Mucosa of stomach (tissue), 1 donor: Measurements from ENCODE around the gene OGFOD2.
"Not testable (repeated sequence)": the region's sequence is repeated elsewhere in the genome, so short reads cannot be mapped to it uniquely, and the experiment has no call there.

Experiments used
- H3K27me3 ChIP-seq: one replicate; pipeline ENCODE4 v1.7.0; 2013; ENCODE audit warnings: mild to moderate bottlenecking, low read length; ENCODE audit not compliant: control insufficient read depth, insufficient read depth
- H3K36me3 ChIP-seq: one replicate; pipeline ENCODE4 v1.7.0; 2013; ENCODE audit warnings: low read length; ENCODE audit not compliant: control insufficient read depth, insufficient read depth
- H3K4me1 ChIP-seq: one replicate; pipeline ENCODE4 v1.7.0; 2013; ENCODE audit warnings: mild to moderate bottlenecking, low read length; ENCODE audit not compliant: control insufficient read depth, insufficient read depth
- H3K4me3 ChIP-seq: one replicate; pipeline ENCODE4 v1.7.0; 2013; ENCODE audit warnings: low read length
- H3K9ac ChIP-seq: one replicate; pipeline ENCODE4 v1.7.0; 2013; ENCODE audit warnings: mild to moderate bottlenecking, low read length, moderate library complexity
- H3K9me3 ChIP-seq: one replicate; pipeline ENCODE4 v1.7.0; 2013; ENCODE audit warnings: mild to moderate bottlenecking, low read length, moderate library complexity; ENCODE audit not compliant: control insufficient read depth
- donor health status: Pancreatic carcinoma.

The OGFOD2 gene

GRCh38 chr12:122974892-122975789 lies at the start of gene OGFOD2:
TSS of gene OGFOD2 (plus strand) at chr12:122975244. CDS start at chr12:122975252, 8 bp downstream.
- peaks cover 22% of the 10 kb centered on the region for H3K4me1 ChIP-seq
- peak within 1 kb of the TSS; percentile 71 for H3K4me3 ChIP-seq
- H3K36me3 ChIP-seq = no peaks in the 10 kb centered on the region
- peak within 1 kb of the TSS; percentile 88 for H3K9ac ChIP-seq
- H3K27me3 ChIP-seq = no peaks in the 10 kb centered on the region
- H3K9me3 ChIP-seq = no peaks in the 10 kb centered on the region

GRCh38 chr12:122927756-122928403 lies 47.2 kb upstream of the OGFOD2 start:
- no peak overlapping the region for H3K4me3 ChIP-seq
- no peaks in the 10 kb centered on the region for H3K4me1 ChIP-seq
- no peaks in the 10 kb centered on the region for H3K9me3 ChIP-seq
- no peak overlapping the region for H3K9ac ChIP-seq
- H3K27me3 ChIP-seq = no peaks in the 10 kb centered on the region
- H3K36me3 ChIP-seq = no peaks in the 10 kb centered on the region

GRCh38 chr12:122928404-122929147 lies 46.5 kb upstream of the OGFOD2 start:
- Histone ChIP-seq H3K4me1 (no peaks in the 10 kb centered on the region), H3K27me3 (no peaks in the 10 kb centered on the region), H3K9me3 (no peaks in the 10 kb centered on the region), H3K9ac (no peak overlapping the region), H3K36me3 (no peaks in the 10 kb centered on the region), H3K4me3 (no peak overlapping the region)

- H3K4me1 ChIP-seq = no peaks in the 10 kb centered on the region
- H3K9ac ChIP-seq = no peak overlapping the region
- H3K27me3 ChIP-seq = no peaks in the 10 kb centered on the region
- H3K9me3 ChIP-seq = no peaks in the 10 kb centered on the region
- H3K4me3 ChIP-seq = no peak overlapping the region
- H3K36me3 ChIP-seq = no peaks in the 10 kb centered on the region
These were observed 45.9 kb upstream of the OGFOD2 start for GRCh38 chr12:122929148-122929538.

GRCh38 chr12:122929812-122930211 lies 45.2 kb upstream of the OGFOD2 start:
- Histone ChIP-seq H3K27me3 (no peaks in the 10 kb centered on the region), H3K4me1 (no peaks in the 10 kb centered on the region)

GRCh38 chr12:122932207-122932606 lies 42.8 kb upstream of the OGFOD2 start:
- no peaks in the 10 kb centered on the region for H3K36me3 ChIP-seq
- H3K9me3 ChIP-seq = no peaks in the 10 kb centered on the region
- no peak overlapping the region for H3K4me3 ChIP-seq
- no peaks in the 10 kb centered on the region for H3K27me3 ChIP-seq
- no peaks in the 10 kb centered on the region for H3K4me1 ChIP-seq
- no peak overlapping the region for H3K9ac ChIP-seq

More at GRCh38 chr12:122929812-122930211, 45.2 kb upstream of the OGFOD2 start:
- H3K36me3 ChIP-seq = no peaks in the 10 kb centered on the region
- H3K4me3 ChIP-seq = no peak overlapping the region
- H3K9me3 ChIP-seq = no peaks in the 10 kb centered on the region
- H3K9ac ChIP-seq = no peak overlapping the region

GRCh38 chr12:122934722-122935121 lies 40.3 kb upstream of the OGFOD2 start:
- Histone ChIP-seq H3K9ac (no peak overlapping the region), H3K4me3 (no peak overlapping the region), H3K27me3 (no peaks in the 10 kb centered on the region), H3K4me1 (no peaks in the 10 kb centered on the region), H3K9me3 (no peaks in the 10 kb centered on the region), H3K36me3 (no peaks in the 10 kb centered on the region)

GRCh38 chr12:122935318-122935717 lies 39.7 kb upstream of the OGFOD2 start:
- H3K27me3 ChIP-seq = no peaks in the 10 kb centered on the region
- H3K9me3 ChIP-seq = no peaks in the 10 kb centered on the region
- H3K4me1 ChIP-seq = no peaks in the 10 kb centered on the region
- no peak overlapping the region for H3K9ac ChIP-seq
- no peaks in the 10 kb centered on the region for H3K36me3 ChIP-seq
- H3K4me3 ChIP-seq = no peak overlapping the region

- Histone ChIP-seq H3K36me3 (no peaks in the 10 kb centered on the region), H3K27me3 (no peaks in the 10 kb centered on the region), H3K9ac (no peak overlapping the region), H3K4me3 (no peak overlapping the region), H3K9me3 (no peaks in the 10 kb centered on the region), H3K4me1 (peaks cover 15% of the 10 kb centered on the region)
These were observed 37.4 kb upstream of the OGFOD2 start for GRCh38 chr12:122937622-122938091.

GRCh38 chr12:122939125-122939524 lies 35.9 kb upstream of the OGFOD2 start:
- H3K27me3 ChIP-seq = no peaks in the 10 kb centered on the region
- no peak overlapping the region for H3K4me3 ChIP-seq
- H3K9me3 ChIP-seq = no peaks in the 10 kb centered on the region
- H3K9ac ChIP-seq = no peak overlapping the region
- H3K36me3 ChIP-seq = no peaks in the 10 kb centered on the region
- H3K4me1 ChIP-seq = peaks cover 29% of the 10 kb centered on the region

- H3K27me3 ChIP-seq, H3K9me3 ChIP-seq, H3K36me3 ChIP-seq, H3K9ac ChIP-seq, H3K4me3 ChIP-seq: not testable (repeated sequence)
- peaks cover 49% of the 10 kb centered on the region for H3K4me1 ChIP-seq
These were observed 33.7 kb upstream of the OGFOD2 start for GRCh38 chr12:122941351-122941750.

- H3K4me3 ChIP-seq = no peak overlapping the region
- H3K9ac ChIP-seq = no peak overlapping the region
- no peaks in the 10 kb centered on the region for H3K36me3 ChIP-seq
- H3K4me1 ChIP-seq = peaks cover 62% of the 10 kb centered on the region
- H3K27me3 ChIP-seq = no peaks in the 10 kb centered on the region
- no peaks in the 10 kb centered on the region for H3K9me3 ChIP-seq
These were observed 32.4 kb upstream of the OGFOD2 start for GRCh38 chr12:122942637-122943036.
